HepG2 (cell line): Measurements from ENCODE around the gene ADCY6. TPM values are rescaled to one million over a fixed set of nuclear protein-coding genes. Genes with fewer than 3 reads are reported as not detected.

Experiments
- AKAP8 ChIP-seq: sonication (generic); formaldehyde crosslinking; IDR thresholded peaks from 2 replicates; pipeline ENCODE4 v1.5.1; 2020; ENCODE audit warnings: mild to moderate bottlenecking, missing genetic modification reagents
- EHMT2 ChIP-seq: fragments of 200-600 bp; sonication (generic); IDR thresholded peaks from 2 replicates; pipeline ENCODE4 v1.7.0; 2017; ENCODE audit warnings: antibody characterized with exemption, low read depth, low read length, borderline replicate concordance
- GABPA ChIP-seq, 2 experiments: IDR thresholded peaks; 2 replicates each; pipeline ENCODE4 v1.6.1; 2011 to 2016; ENCODE audit warnings: low read depth in 2 of 2, low read length in 1 of 2, missing biosample characterization in 1 of 2, missing genetic modification characterization in 1 of 2
- GMEB1 ChIP-seq: sonication (generic); formaldehyde crosslinking; IDR thresholded peaks from 2 replicates; pipeline ENCODE4 v1.5.1; 2020; ENCODE audit warnings: missing genetic modification reagents, mild to moderate bottlenecking, borderline replicate concordance
- KDM5B ChIP-seq: sonication (generic); formaldehyde crosslinking; IDR thresholded peaks from 2 replicates; pipeline ENCODE4 v1.4.0; 2020; ENCODE audit warnings: missing genetic modification reagents, mild to moderate bottlenecking, borderline replicate concordance
- MAFK ChIP-seq, 2 experiments: IDR thresholded peaks in 1 of 2; conservative IDR thresholded peaks in 1 of 2; 2 replicates each; pipeline ENCODE4 v1.6.1; 2011; ENCODE audit warnings: improper control_type of control experiment in 2 of 2, low read length in 2 of 2
- MEIS1 ChIP-seq: sonication (generic); formaldehyde crosslinking; IDR thresholded peaks from 2 replicates; pipeline ENCODE4 v1.9.0; 2021; ENCODE audit warnings: mild to moderate bottlenecking, missing genetic modification reagents, moderate library complexity, borderline replicate concordance
- NFE2 ChIP-seq: sonication (generic); formaldehyde crosslinking; IDR thresholded peaks from 2 replicates; pipeline ENCODE4 v1.4.0; 2020; ENCODE audit warnings: missing genetic modification reagents
- PCBP2 ChIP-seq: fragments of 200-400 bp; formaldehyde crosslinking; optimal IDR thresholded peaks from 2 replicates; pipeline ENCODE3; 2018; ENCODE audit warnings: low read length, low read depth; ENCODE audit not compliant: poor library complexity, severe bottlenecking
- RNF2 ChIP-seq: fragments of 450-650 bp; conservative IDR thresholded peaks from 2 replicates; pipeline ENCODE4 v1.6.1; 2016; ENCODE audit warnings: low read depth
- RNF219 ChIP-seq: sonication (generic); formaldehyde crosslinking; IDR thresholded peaks from 2 replicates; pipeline ENCODE4 v1.5.0; 2020; ENCODE audit warnings: mild to moderate bottlenecking, missing genetic modification reagents
- SIN3B ChIP-seq: fragments of 150-350 bp; IDR thresholded peaks from 2 replicates; pipeline ENCODE4 v1.6.1; 2014; ENCODE audit warnings: low read length
- SRF ChIP-seq: IDR thresholded peaks from 2 replicates; pipeline ENCODE4 v1.6.1; 2011; ENCODE audit warnings: mild to moderate bottlenecking, low read depth, low read length, moderate library complexity
- TBL1XR1 ChIP-seq: fragments of 150-350 bp; IDR thresholded peaks from 2 replicates; pipeline ENCODE4 v1.6.1; 2014; ENCODE audit warnings: borderline replicate concordance, low read length; ENCODE audit not compliant: partially characterized antibody
- TFAP4 ChIP-seq: sonication (generic); IDR thresholded peaks from 2 replicates; pipeline ENCODE4 v1.6.1; 2016; ENCODE audit warnings: low read depth, borderline replicate concordance
- ZBTB1 ChIP-seq: sonication (generic); formaldehyde crosslinking; IDR thresholded peaks from 2 replicates; pipeline ENCODE4 v1.4.0; 2020; ENCODE audit warnings: missing genetic modification reagents, borderline replicate concordance
- ZFP91 ChIP-seq: sonication (generic); formaldehyde crosslinking; IDR thresholded peaks from 2 replicates; pipeline ENCODE4 v1.9.0; 2022; ENCODE audit warnings: missing genetic modification reagents, mild to moderate bottlenecking, borderline replicate concordance
- ZNF138 ChIP-seq: sonication (generic); formaldehyde crosslinking; IDR thresholded peaks from 2 replicates; pipeline ENCODE4 v1.5.0; 2020; ENCODE audit warnings: mild to moderate bottlenecking, low read depth, missing genetic modification reagents
- ZNF143 ChIP-seq: sonication (generic); formaldehyde crosslinking; IDR thresholded peaks from 2 replicates; pipeline ENCODE4 v1.4.0; 2020; ENCODE audit warnings: missing genetic modification reagents
- ZNF326 ChIP-seq: sonication (generic); formaldehyde crosslinking; IDR thresholded peaks from 2 replicates; pipeline ENCODE4 v1.4.0; 2020; ENCODE audit warnings: missing genetic modification reagents, borderline replicate concordance
- ZNF350 ChIP-seq: sonication (generic); formaldehyde crosslinking; IDR thresholded peaks from 2 replicates; pipeline ENCODE4 v1.4.0; 2020; ENCODE audit warnings: mild to moderate bottlenecking, low read depth, missing genetic modification reagents, borderline replicate concordance
- ZNF543 ChIP-seq: sonication (generic); formaldehyde crosslinking; IDR thresholded peaks from 2 replicates; pipeline ENCODE4 v1.4.0; 2020; ENCODE audit warnings: mild to moderate bottlenecking, missing genetic modification reagents
- ZNF556 ChIP-seq: sonication (generic); formaldehyde crosslinking; IDR thresholded peaks from 2 replicates; pipeline ENCODE4 v1.4.0; 2020; ENCODE audit warnings: mild to moderate bottlenecking, missing genetic modification reagents, borderline replicate concordance
- ZNF768 ChIP-seq: sonication (generic); formaldehyde crosslinking; IDR thresholded peaks from 2 replicates; pipeline ENCODE4 v1.4.0; 2020; ENCODE audit warnings: missing genetic modification reagents
- ZSCAN20 ChIP-seq: sonication (generic); formaldehyde crosslinking; IDR thresholded peaks from 2 replicates; pipeline ENCODE4 v1.4.0; 2020; ENCODE audit warnings: missing genetic modification reagents, mild to moderate bottlenecking, borderline replicate concordance
- polyA plus RNA-seq, 8 experiments: library from polyadenylated mRNA; depleted of rRNA in 3 of 8; stranded (reverse) in 7 of 8; unstranded in 1 of 8; fragments of >200 nt; fragmentation: Illumina TruSeq in 4 of 8; extraction: Trizol in 4 of 8; gene quantifications; 2 replicates each; pipeline versions ENCODE4 v1.2.1 to v1.2.3, GENCODE V29; 2011 to 2016; ENCODE audit warnings: low read depth in 4 of 8, missing spikeins in 1 of 8, mixed read lengths in 1 of 8; ENCODE audit not compliant: insufficient read depth in 1 of 8
- total RNA-seq, 5 experiments: library from RNA; depleted of rRNA; stranded (reverse); fragments of >200 nt; fragmentation: Illumina TruSeq; extraction: Trizol; gene quantifications; 2 replicates each; pipeline ENCODE4 v1.2.3, GENCODE V29; 2016; ENCODE audit warnings: low read depth in 1 of 5

ADCY6 gene
- total and polyA plus RNA-seq, 2 of the 13 experiments (the other 11 are each of a cell fraction or from before 2014, with no cell fraction given), result 10.6 to 11.8 TPM

- TF ChIP-seq MEIS1 (CRISPR knock-in tag), result no peak
- no peak for TF ChIP-seq ZNF350
- TF ChIP-seq RNF219 (CRISPR knock-in tag), result 0 out of 2 replicates have a peak, but pooled peaks have one; percentile 3
- no peak; the same call in 1 of the 2 replicates for TF ChIP-seq ZFP91 (CRISPR knock-in tag)
- TF ChIP-seq MAFK (conservative IDR thresholded peaks at IDR 0.05 in 1 of 2, IDR thresholded peaks at IDR 0.05 in 1 of 2; ENCODE audit: low read length in 2 of 2), result no peak
- no peak for TF ChIP-seq ZNF556
- no peak for TF ChIP-seq SIN3B
- TF ChIP-seq ZNF138 (CRISPR knock-in tag), result no peak
- TF ChIP-seq TFAP4, result no peak
- TF ChIP-seq SRF, result no peak
- no peak for TF ChIP-seq GMEB1
- TF ChIP-seq ZNF326, result no peak
- TF ChIP-seq KDM5B (CRISPR knock-in tag), result no peak; the same call in 1 of the 2 replicates
- no peak for TF ChIP-seq ZNF543 (CRISPR knock-in tag)
- TF ChIP-seq GABPA (IDR thresholded peaks at IDR 0.05; ENCODE audit: low read depth, low read length), result no peak
- TF ChIP-seq GABPA (CRISPR knock-in tag; IDR thresholded peaks at IDR 0.05; ENCODE audit: low read depth), result no peak
- no peak for TF ChIP-seq TBL1XR1
- no peak for TF ChIP-seq RNF2
- TF ChIP-seq ZNF768 (CRISPR knock-in tag), result peak; percentile 1; the same call in 1 of the 2 replicates
- TF ChIP-seq ZSCAN20 (CRISPR knock-in tag), result 0 out of 2 replicates have a peak, but pooled peaks have one; percentile 4
- TF ChIP-seq AKAP8 (CRISPR knock-in tag), result no peak
- TF ChIP-seq ZBTB1, result no peak
- TF ChIP-seq ZNF143 (CRISPR knock-in tag), result no peak
- no peak for TF ChIP-seq PCBP2
- no peak for TF ChIP-seq NFE2 (CRISPR knock-in tag)
- TF ChIP-seq EHMT2, result 0 out of 2 replicates have a peak, but pooled peaks have one; percentile 8
Observed at GRCh38 chr12:48717252-48717695, 71.6 kb downstream of the ADCY6 start (continued).
